Nephron progenitor cell (in vitro differentiated cells): ENCODE results near the gene SPON1.

Source experiments
- DNase-seq: peaks from one replicate; pipeline ENCODE4 v3.0.0; 2021
- H3K27ac Mint-ChIP-seq: 2 replicates; pipeline ENCODE4 v1.8.0; 2021; ENCODE audit warnings: mild to moderate bottlenecking, moderate library complexity, mixed read lengths
- H3K27me3 Mint-ChIP-seq: 2 replicates; pipeline ENCODE4 v1.8.0; 2021; ENCODE audit warnings: mild to moderate bottlenecking, low read depth, mixed read lengths; ENCODE audit not compliant: poor library complexity
- H3K36me3 Mint-ChIP-seq: 2 replicates; pipeline ENCODE4 v1.8.0; 2021; ENCODE audit warnings: low read depth, mixed read lengths
- H3K4me1 Mint-ChIP-seq: 2 replicates; pipeline ENCODE4 v1.8.0; 2021; ENCODE audit warnings: mixed read lengths
- H3K4me3 Mint-ChIP-seq: 2 replicates; pipeline ENCODE4 v1.8.0; 2021; ENCODE audit warnings: mild to moderate bottlenecking, moderate library complexity, mixed read lengths
- H3K9me3 Mint-ChIP-seq: 2 replicates; pipeline ENCODE4 v1.8.0; 2021; ENCODE audit warnings: mild to moderate bottlenecking, moderate library complexity, mixed read lengths
- CTCF ChIP-seq: fragments of 200-600 bp; sonication (generic); IDR thresholded peaks from 2 replicates; pipeline ENCODE4 v1.5.0; 2021; ENCODE audit warnings: antibody characterized with exemption

Gene SPON1

GRCh38 chr11:13997881-13998280, 35.4 kb downstream of the SPON1 start:
- Mint-ChIP-seq H3K27ac (no peak overlapping the region), H3K4me3 (no peak overlapping the region)

GRCh38 chr11:13999704-14000103, 37.2 kb downstream of the SPON1 start:
- Mint-ChIP-seq H3K36me3 (peaks cover 53% of the 10 kb centered on the region), H3K9me3 (peaks cover 37% of the 10 kb centered on the region), H3K4me1 (no peaks in the 10 kb centered on the region), H3K27me3 (peaks cover 4% of the 10 kb centered on the region), H3K4me3 (no peak overlapping the region), H3K27ac (no peak overlapping the region)
- DNase-seq, result no peak
- no peak for TF ChIP-seq CTCF

More at GRCh38 chr11:13997881-13998280, 35.4 kb downstream of the SPON1 start:
- H3K36me3 Mint-ChIP-seq, result peaks cover 37% of the 10 kb centered on the region
- H3K9me3 Mint-ChIP-seq, result peaks cover 24% of the 10 kb centered on the region
- no peaks in the 10 kb centered on the region for H3K27me3 Mint-ChIP-seq
- DNase-seq, result no peak
- TF ChIP-seq CTCF, result no peak
- peaks cover 8% of the 10 kb centered on the region for H3K4me1 Mint-ChIP-seq

GRCh38 chr11:14001597-14001996, 39.1 kb downstream of the SPON1 start:
- peaks cover 49% of the 10 kb centered on the region for H3K9me3 Mint-ChIP-seq
- peaks cover 70% of the 10 kb centered on the region for H3K36me3 Mint-ChIP-seq
- no peaks in the 10 kb centered on the region for H3K4me1 Mint-ChIP-seq
- peaks cover 4% of the 10 kb centered on the region for H3K27me3 Mint-ChIP-seq
- H3K4me3 Mint-ChIP-seq, result no peak overlapping the region
- H3K27ac Mint-ChIP-seq, result no peak overlapping the region
- no peak for TF ChIP-seq CTCF
- DNase-seq, result no peak

- Mint-ChIP-seq H3K4me3 (no peak overlapping the region), H3K27me3 (peaks cover 4% of the 10 kb centered on the region), H3K36me3 (peaks cover 54% of the 10 kb centered on the region), H3K27ac (no peak overlapping the region), H3K4me1 (no peaks in the 10 kb centered on the region), H3K9me3 (peaks cover 39% of the 10 kb centered on the region)
- TF ChIP-seq CTCF, result no peak
- no peak for DNase-seq
These were observed 45.0 kb downstream of the SPON1 start for GRCh38 chr11:14007566-14007965.

- Mint-ChIP-seq H3K4me1 (peaks cover 2% of the 10 kb centered on the region), H3K27ac (no peak overlapping the region), H3K27me3 (no peaks in the 10 kb centered on the region), H3K36me3 (peaks cover 28% of the 10 kb centered on the region), H3K4me3 (no peak overlapping the region), H3K9me3 (peaks cover 22% of the 10 kb centered on the region)
- no peak for TF ChIP-seq CTCF
- DNase-seq, result no peak
These were observed 48.1 kb downstream of the SPON1 start for GRCh38 chr11:14010665-14011064.

- Mint-ChIP-seq H3K36me3 (peaks cover 6% of the 10 kb centered on the region), H3K4me1 (peaks cover 9% of the 10 kb centered on the region), H3K27ac (no peak overlapping the region), H3K4me3 (no peak overlapping the region), H3K9me3 (peaks cover under 1% of the 10 kb centered on the region), H3K27me3 (no peaks in the 10 kb centered on the region)
- DNase-seq, result no peak
- no peak for TF ChIP-seq CTCF
These were observed 50.3 kb downstream of the SPON1 start for GRCh38 chr11:14012846-14013245.
